Measurements from ENCODE around the gene AAR2.

AAR2 gene

DNA sequence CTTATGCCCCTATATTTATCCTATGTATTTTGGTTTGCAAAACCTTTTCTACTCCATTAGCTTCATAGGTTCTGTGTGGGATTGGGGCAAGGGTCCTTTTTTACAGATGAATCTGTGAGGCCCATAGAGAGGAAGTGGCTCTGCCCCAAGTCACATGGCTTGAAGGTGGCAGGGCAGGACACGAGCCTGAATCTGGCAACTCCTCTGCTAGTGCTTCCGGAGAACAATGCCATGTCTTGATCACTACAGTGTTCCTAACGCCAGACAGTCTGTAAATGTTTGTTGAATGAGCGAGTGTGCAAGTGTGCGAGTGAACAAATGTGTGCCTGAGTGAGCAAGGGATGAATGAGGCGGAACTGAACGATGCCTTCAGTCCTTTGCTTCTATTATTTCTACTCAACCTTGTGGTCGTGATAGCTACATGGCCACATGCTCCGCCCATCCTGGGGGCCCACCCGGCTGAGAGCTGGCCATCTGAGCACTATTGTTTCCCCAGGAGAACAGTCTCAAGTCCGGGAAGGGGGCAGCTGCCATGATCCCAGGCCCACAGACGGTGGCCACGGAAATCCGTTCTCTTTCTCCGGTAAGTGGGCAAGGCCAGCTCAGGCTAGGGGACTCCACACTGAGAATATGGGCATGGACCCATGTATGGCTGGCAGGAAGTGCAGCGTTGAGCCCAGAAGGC lies 17.8 kb upstream of the AAR2 start:
- DNase-seq: no peak

DNA sequence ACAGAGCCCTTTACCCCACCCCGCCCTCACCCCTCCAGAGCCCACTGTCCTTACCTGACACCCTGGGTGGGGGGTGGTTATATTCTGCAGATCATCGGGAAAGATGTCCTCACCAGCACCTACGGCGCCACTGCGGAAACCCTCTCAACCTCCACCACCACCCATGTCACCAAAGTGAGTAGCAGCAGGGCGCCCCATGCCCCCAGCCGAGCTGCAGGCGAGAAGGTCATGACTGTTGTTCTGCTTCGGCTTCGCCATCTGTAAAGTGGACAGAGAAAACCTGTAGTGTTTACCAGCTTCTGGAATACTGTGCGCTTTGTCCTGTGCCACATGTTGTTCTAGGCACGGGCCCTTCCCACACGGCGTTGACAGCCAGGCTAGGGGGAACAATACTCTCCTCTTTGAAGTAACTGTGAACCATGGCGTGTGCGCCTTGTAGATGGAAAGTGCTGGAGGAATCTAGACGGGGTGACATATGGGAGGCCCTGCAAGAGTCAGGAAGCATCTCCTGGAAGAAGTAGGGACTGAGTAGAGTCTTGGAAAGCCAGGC lies 16.5 kb upstream of the AAR2 start:
- no peak for DNase-seq

DNA sequence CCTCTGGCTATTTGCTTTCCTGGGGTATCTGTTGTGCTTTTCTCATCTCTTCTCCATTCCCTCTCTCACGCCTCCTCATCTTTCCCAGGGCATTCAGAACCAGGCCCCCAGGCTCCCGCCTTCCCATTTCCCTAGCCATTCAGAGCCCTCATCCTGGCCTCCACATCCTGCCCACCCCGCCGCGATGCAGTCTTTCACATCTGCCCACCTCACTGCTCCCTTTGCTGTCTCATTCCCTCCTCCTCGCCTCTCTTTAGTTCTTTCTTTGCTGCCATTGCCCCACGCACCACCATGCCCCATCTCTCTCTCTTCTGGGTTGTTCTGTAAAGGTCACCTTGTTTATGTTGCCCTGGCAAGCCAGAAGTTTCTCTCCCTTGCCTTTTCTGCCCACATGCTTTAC lies 10.6 kb upstream of the AAR2 start:
- no peak for DNase-seq

- DNase-seq: no peak
These were observed 7.5 kb upstream of the AAR2 start for GRCh38 chr20:36228770-36229169.

DNA sequence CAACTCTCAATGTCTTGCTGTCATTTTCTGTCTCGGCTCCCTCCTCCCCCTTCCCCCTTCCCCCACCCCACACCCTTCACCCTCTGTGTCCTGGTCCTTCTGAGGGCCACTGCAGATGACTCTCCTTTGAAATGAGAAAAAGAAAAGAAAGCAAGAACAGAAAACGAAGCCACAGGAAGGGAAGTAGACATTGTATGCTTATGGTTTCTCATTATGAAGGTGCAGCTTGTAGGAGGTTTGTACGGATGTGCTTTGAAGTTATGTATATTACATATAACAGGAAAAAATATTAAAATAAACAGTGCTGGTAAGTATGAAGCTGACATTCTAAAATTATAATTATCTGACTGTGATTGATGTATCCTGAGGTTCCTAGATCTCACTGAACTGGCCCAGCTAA lies 6.3 kb upstream of the AAR2 start:
- peak in 1 of 5 donors; percentile 19 for DNase-seq

DNA sequence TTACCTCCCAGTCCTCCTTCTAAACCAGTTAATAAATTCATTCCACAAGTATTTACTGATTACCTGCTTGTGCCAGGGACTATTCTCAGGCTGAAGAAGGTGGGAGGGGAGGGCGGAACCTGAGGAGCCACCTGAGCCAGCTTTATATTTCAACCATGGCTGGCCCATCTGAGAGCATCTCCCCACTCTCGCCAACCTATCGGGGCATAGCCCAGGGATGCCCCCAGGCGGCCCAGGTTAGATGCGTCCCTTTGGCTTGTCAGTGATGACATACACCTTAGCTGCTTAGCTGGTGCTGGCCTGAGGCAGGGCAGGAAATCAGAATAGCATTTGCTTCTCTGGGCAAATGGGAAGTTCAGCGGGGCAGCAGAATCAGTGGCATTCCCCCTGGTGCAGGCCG lies 4.9 kb upstream of the AAR2 start:
- DNase-seq: no peak

- no peak for DNase-seq
These were observed 1.4 kb upstream of the AAR2 start for GRCh38 chr20:36234771-36235320.

DNA sequence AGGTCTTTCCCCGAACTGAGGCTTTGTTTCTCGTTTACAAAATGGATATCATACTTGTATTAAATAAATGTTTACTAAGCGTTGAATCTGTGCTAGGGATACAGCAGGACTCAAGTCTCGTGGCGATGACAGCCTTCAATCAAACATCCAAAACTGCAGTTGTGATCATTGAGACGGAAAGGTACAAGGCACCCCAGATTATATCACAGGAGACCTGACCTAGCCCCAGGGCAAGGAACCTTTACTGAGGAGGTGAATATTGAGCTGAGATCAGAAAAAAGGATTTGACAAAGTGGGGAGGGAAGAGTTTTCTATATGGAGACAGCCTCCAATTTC lies 476 bp downstream of the AAR2 start:
- no peak for DNase-seq

GRCh38 chr20:36237477-36237876 lies 1.2 kb downstream of the AAR2 start:
- no peak for DNase-seq

- no peak for DNase-seq
These were observed 1.9 kb downstream of the AAR2 start for GRCh38 chr20:36238153-36238552.

- DNase-seq: no peak
These were observed 2.5 kb downstream of the AAR2 start for GRCh38 chr20:36238760-36239159.

DNA sequence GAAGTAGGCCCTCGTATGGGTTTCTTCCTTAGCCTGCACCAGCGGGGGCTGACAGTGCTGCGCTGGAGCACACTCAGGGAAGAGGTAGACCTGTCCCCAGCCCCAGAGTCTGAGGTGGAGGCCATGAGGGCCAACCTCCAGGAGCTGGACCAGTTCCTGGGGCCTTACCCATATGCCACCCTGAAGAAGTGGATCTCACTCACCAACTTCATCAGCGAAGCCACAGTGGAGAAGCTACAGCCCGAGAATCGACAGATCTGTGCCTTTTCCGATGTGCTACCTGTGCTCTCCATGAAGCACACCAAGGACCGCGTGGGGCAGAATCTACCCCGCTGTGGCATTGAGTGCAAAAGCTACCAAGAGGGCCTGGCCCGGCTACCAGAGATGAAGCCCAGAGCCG lies 3.8 kb downstream of the AAR2 start:
- no peak for DNase-seq

DNA sequence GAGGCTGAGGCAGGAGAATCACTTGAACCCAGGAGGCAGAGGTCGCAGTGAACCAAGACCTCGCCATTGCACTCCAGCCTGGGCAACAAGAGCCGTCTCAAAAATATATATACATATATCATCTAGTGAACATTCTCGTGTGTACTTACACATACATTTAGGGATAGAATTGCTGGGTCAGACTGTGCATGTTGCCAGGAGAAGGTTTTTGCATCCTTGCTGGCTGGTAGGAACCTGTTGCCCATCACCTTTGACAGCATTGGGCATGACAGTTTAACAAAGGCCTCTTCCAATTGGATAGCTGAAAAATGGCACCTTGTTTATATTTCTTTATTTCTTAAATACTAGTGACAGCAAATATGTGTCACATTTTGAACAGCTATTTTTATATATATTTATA lies 5.4 kb downstream of the AAR2 start:
- DNase-seq: no peak

DNA sequence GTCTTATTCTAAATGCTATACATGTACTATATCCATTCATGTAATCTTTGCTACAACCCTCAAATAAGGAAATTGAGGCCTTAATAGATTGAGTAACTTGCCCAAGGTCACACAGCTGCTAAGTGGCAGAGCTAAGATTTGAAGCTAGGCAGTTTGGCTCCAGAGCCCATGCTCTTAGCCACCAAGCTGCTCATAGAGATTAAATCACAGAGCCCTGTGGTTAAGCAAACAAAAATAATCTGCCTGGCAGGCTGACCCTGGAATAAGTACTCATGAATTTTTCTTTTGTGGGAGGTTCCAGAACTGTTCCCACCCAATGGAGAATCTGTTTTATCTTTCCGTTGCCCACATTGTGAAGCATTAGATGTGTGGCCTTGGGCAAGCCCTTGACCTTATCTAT lies 7.4 kb downstream of the AAR2 start:
- DNase-seq: no peak

DNA sequence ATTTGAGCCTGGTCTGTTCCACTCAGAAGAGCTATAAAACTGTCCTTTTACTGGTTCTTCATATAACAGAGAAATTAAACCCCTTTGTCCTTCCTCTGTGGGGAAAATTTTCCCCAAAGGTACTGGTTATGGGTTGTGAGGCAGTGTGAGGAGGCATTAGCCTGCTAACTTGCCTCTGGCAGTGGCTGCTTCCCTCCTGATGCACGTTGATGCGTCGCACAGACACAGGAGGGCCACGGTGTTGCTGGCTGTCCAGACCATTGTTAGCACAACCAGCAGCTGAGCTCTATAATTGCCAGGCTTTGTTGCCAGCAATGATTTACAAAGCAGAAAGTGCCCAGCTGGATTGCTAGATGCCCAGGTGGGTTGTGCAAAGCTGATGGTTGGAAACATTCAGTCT lies 10.1 kb downstream of the AAR2 start:
- no peak for DNase-seq

DNA sequence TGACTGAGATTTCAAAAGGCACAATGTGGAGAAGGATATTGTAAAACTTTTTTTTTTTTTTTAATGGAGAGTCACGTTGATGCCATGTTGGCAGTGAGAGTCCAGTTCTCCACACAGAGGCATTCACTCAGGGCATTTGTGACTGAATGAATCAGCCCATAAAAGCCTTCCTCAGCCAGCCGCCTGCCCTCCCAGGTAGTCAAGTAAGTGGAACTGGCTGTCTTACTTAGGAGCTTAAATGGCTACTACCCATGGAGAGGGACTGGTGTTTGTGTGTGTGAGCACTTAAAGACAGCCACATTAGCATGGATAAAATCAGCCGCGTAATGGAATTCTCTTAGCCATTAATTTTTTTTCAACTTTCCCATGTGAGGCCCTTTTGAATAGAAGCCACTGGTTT lies 12.6 kb downstream of the AAR2 start:
- DNase-seq: no peak

GRCh38 chr20:36249450-36249849 lies 13.2 kb downstream of the AAR2 start:
- DNase-seq: no peak

- DNase-seq: no peak
These were observed 15.1 kb downstream of the AAR2 start for GRCh38 chr20:36251426-36251825.

DNA sequence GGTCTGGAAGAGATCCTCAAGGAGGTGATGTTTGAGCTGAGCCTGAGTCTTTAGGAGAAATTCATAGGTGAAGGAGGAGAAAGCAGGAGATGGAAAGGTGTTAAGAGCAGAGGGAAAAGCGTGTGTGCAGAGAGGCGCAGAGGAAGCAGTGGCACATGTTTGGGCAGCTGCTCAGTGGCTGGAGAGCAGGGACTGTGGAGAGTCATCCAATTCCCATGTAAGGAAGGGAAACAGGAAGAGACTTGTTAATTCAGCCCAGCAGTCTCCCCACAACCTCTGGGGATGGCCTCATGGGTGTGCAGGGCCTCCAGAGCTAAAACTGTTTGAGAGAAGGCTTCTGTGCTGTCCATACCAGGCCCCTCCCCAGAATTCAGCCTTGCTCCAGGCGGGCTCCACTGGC lies 16.2 kb downstream of the AAR2 start:
- no peak for DNase-seq

DNA sequence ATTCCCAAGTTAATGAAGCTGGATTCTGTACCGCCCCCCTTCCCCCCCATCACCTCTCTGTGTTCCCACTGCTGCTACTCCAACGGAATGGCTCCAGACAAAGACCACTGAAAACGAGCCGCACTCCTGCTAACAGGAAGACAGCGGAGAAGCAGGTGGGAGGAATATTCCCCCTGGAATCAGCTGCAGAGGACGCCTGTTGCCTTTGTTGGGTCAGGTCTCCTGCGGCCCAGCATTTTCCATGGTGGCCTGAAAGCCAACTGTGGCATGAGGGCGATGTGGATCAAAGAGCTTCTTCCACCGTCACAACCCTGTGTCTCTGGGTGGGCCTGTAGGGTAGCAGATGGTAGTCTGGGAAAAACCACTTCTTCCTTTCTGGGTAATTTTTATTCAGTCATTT lies 16.8 kb downstream of the AAR2 start:
- DNase-seq: no peak

DNA sequence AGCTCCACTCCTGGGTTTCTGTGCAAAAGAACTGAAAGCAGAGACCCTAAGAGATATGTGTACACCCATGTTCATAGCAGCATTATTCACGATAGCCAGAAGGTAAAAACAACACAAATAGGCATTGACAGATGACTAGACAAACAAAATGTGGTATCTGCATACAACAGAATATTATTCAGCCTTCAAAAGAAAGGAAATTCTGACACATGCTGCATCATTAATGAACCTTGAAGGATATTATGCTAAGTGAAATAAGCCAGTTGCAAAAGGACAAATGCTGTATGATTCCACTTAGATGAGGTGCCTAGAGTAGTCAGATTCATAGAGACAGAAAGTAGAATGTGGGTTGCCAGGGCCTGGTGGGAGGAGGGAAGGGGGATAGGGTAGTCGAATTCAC lies 17.8 kb downstream of the AAR2 start:
- DNase-seq: no peak

DNA sequence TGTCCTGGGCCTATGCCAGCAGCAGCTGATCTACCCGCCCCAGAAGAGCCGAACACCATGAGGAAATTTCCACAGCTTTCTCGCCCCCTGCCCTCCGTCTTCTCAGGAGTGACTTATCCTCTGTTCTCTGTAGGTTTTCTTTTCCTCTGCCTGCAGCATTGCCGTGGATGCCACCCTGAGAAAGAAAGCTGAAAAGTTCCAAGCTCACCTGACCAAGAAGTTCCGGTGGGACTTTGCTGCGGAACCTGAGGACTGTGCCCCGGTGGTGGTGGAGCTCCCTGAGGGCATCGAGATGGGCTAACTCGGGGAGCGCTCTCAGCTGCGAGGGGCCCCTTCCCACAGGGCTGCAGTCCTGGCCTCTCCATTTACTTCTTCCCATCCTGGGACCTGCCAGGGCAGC lies 19.2 kb downstream of the AAR2 start:
- no peak for DNase-seq

GRCh38 chr20:36259177-36260061 lies 23.1 kb downstream of the AAR2 start:
- no peak for DNase-seq

DNA sequence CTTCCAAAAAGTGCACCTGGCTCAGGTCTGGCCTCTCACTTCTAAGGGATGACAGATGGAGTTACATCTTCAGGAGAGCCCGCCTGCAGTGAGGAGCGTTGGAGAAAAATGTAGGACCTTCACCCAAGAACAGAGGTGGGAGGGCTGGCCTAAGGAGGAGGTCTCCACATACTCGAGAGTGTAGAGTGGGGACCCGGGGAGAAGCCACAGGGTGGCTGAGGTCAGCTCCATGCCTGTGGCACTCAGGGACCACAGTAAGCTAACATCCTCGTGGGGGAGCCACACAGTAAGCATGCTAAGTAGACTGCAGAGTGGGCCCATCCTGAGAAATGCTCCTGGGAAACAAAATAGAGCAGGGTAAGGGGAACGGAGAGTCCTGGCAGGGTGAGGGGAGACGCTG lies 24.0 kb downstream of the AAR2 start:
- DNase-seq: no peak
